VCaP (cell line): ENCODE data around the gene ANGPTL5.
A peak's percentile ranks its signal among the peaks of the same experiment; 100 is the strongest.

Experiments
- H3K27ac ChIP-seq: fragments of 450-650 bp; 2 replicates; pipeline ENCODE4 v1.5.1; 2017
- CTCF ChIP-seq: fragments of 450-650 bp; conservative IDR thresholded peaks from 2 replicates; pipeline ENCODE4 v1.5.1; 2017; ENCODE audit warnings: mild to moderate bottlenecking, moderate library complexity

The ANGPTL5 gene

GRCh38 chr11:101940901-101941520 lies 24.7 kb upstream of the ANGPTL5 start:
- H3K27ac ChIP-seq = no peak overlapping the region
- no peak for TF ChIP-seq CTCF

GRCh38 chr11:101931692-101932091 lies 15.4 kb upstream of the ANGPTL5 start:
- no peak overlapping the region for H3K27ac ChIP-seq
- no peak for TF ChIP-seq CTCF

- TF ChIP-seq CTCF = no peak
- H3K27ac ChIP-seq = no peak overlapping the region
Measured at GRCh38 chr11:101929294-101929915, 13.1 kb upstream of the ANGPTL5 start.

- TF ChIP-seq CTCF = no peak
- H3K27ac ChIP-seq = no peak overlapping the region
Measured at GRCh38 chr11:101923554-101923953, 7.2 kb upstream of the ANGPTL5 start.

GRCh38 chr11:101920992-101921391 lies 4.7 kb upstream of the ANGPTL5 start:
- no peak for TF ChIP-seq CTCF
- H3K27ac ChIP-seq = no peak overlapping the region

- TF ChIP-seq CTCF = no peak
- no peak overlapping the region for H3K27ac ChIP-seq
Measured at GRCh38 chr11:101917226-101917625, 904 bp upstream of the ANGPTL5 start.

GRCh38 chr11:101915791-101916291 lies 481 bp downstream of the ANGPTL5 start:
- TF ChIP-seq CTCF = no peak
- H3K27ac ChIP-seq = peak overlapping the region; percentile 66
